ENCODE results near the gene SDHC. TPM values are rescaled to one million over a fixed set of nuclear protein-coding genes. Genes with fewer than 3 reads are reported as not detected.

Gene SDHC
- total and polyA plus RNA-seq, 2 of the 8 experiments (the other 6 are each of a cell fraction or from before 2014, with no cell fraction given): 224 to 305 TPM

- TF ChIP-seq CTBP2 (IDR thresholded peaks at IDR 0.05; ENCODE audit: borderline replicate concordance, insufficient read depth, insufficient read length, low read length) (no peak), RNF2 (IDR thresholded peaks at IDR 0.05; ENCODE audit: borderline replicate concordance, low read depth, low read length, missing control alignments, poor library complexity, severe bottlenecking) (no peak)
These were observed 16.1 kb upstream of the SDHC start (continued) for GRCh38 chr1:161298116-161298515.

Measured in H1 (cell line).